ENCODE measurements around the gene AP1M1.

The AP1M1 gene

GRCh38 chr19:16232127-16232526 lies 34.4 kb downstream of the AP1M1 start:
- DNase-seq (ENCODE audit: low read depth): no peak

GRCh38 chr19:16232568-16232967 lies 34.9 kb downstream of the AP1M1 start:
- DNase-seq (ENCODE audit: low read depth): no peak

- DNase-seq (ENCODE audit: low read depth): no peak
These were observed 35.5 kb downstream of the AP1M1 start for GRCh38 chr19:16233081-16233776.

GRCh38 chr19:16233836-16234551 lies 36.3 kb downstream of the AP1M1 start:
- no peak for DNase-seq (ENCODE audit: low read depth)

GRCh38 chr19:16234552-16235445 lies 37.1 kb downstream of the AP1M1 start:
- no peak for DNase-seq (ENCODE audit: low read depth)

- DNase-seq (ENCODE audit: low read depth): no peak
These were observed 38.3 kb downstream of the AP1M1 start for GRCh38 chr19:16235811-16236652.

- DNase-seq (ENCODE audit: low read depth): no peak
These were observed 46.4 kb downstream of the AP1M1 start for GRCh38 chr19:16244091-16244490.

- DNase-seq (ENCODE audit: low read depth): peak; percentile 71
These were observed 49.9 kb downstream of the AP1M1 start for GRCh38 chr19:16247353-16248182.

GRCh38 chr19:16248380-16249023 lies 50.8 kb downstream of the AP1M1 start:
- no peak for DNase-seq (ENCODE audit: low read depth)

GRCh38 chr19:16249826-16250404 lies 52.2 kb downstream of the AP1M1 start:
- no peak for DNase-seq (ENCODE audit: low read depth)

GRCh38 chr19:16252459-16253205 lies 54.9 kb downstream of the AP1M1 start:
- no peak for DNase-seq (ENCODE audit: low read depth)

GRCh38 chr19:16254851-16255408 lies 57.2 kb downstream of the AP1M1 start:
- DNase-seq (ENCODE audit: low read depth): no peak

- DNase-seq (ENCODE audit: low read depth): no peak
These were observed 59.8 kb downstream of the AP1M1 start for GRCh38 chr19:16257509-16258002.

GRCh38 chr19:16258440-16258903 lies 60.8 kb downstream of the AP1M1 start:
- DNase-seq (ENCODE audit: low read depth): no peak

GRCh38 chr19:16259385-16260159 lies 61.9 kb downstream of the AP1M1 start:
- DNase-seq (ENCODE audit: low read depth): no peak

- no peak for DNase-seq (ENCODE audit: low read depth)
These were observed 62.6 kb downstream of the AP1M1 start for GRCh38 chr19:16260160-16260811.

- DNase-seq (ENCODE audit: low read depth): no peak
These were observed 63.1 kb downstream of the AP1M1 start for GRCh38 chr19:16260812-16261161.
